AG09319 (cell line): Measurements from ENCODE around the gene GBA2.

ENCODE experiments used
- DNase-seq: peaks from one replicate; pipeline ENCODE4 v3.0.0-alpha.2; 2010; ENCODE audit warnings: low read depth; ENCODE audit errors: extremely low read depth
- CTCF ChIP-seq: IDR thresholded peaks from 2 replicates; pipeline ENCODE4 v1.5.1; 2011; ENCODE audit warnings: low read depth, mild to moderate bottlenecking, inconsistent platforms, low read length, moderate library complexity

GBA2 gene

GRCh38 chr9:35791297-35791921, 42.4 kb upstream of the GBA2 start, which contains the start of gene NPR2:
TSS of gene NPR2 (plus strand) at chr9:35791591. CDS start at chr9:35792409, 818 bp downstream.
- no peak for DNase-seq
- TF ChIP-seq CTCF = no peak

GRCh38 chr9:35790385-35791296, 41.6 kb upstream of the GBA2 start:
- peak; percentile 62 for DNase-seq
- peak; percentile 86 for TF ChIP-seq CTCF

GRCh38 chr9:35790025-35790384, 41.0 kb upstream of the GBA2 start:
- no peak for DNase-seq
- TF ChIP-seq CTCF = no peak

- DNase-seq = no peak
- no peak for TF ChIP-seq CTCF
Observed at GRCh38 chr9:35789541-35789940, 40.5 kb upstream of the GBA2 start.

GRCh38 chr9:35783418-35783817, 34.4 kb upstream of the GBA2 start:
- no peak for TF ChIP-seq CTCF
- no peak for DNase-seq

- DNase-seq = no peak
- no peak for TF ChIP-seq CTCF
Observed at GRCh38 chr9:35781066-35781465, 32.0 kb upstream of the GBA2 start.

GRCh38 chr9:35778496-35778895, 29.5 kb upstream of the GBA2 start:
- no peak for TF ChIP-seq CTCF
- no peak for DNase-seq
